Neural cell (in vitro differentiated cells): Measurements from ENCODE around the gene TRIM63.

Experiments
- EZH2 ChIP-seq: fragments of 200-600, 300-800 bp; shearing (Covaris generic), sonication (generic); IDR thresholded peaks from 2 replicates; pipeline ENCODE4 v1.6.1; 2014; ENCODE audit warnings: antibody characterized with exemption, low read length, borderline replicate concordance, mild to moderate bottlenecking; ENCODE audit not compliant: insufficient read depth, poor library complexity, severe bottlenecking
- TF ChIP-seq, protein P1 (sequence below): fragments of 450-650 bp; IDR thresholded peaks from 2 replicates; pipeline ENCODE4 v1.5.1; 2014; ENCODE audit warnings: antibody characterized with exemption, mild to moderate bottlenecking, moderate library complexity; ENCODE audit not compliant: poor library complexity, severe bottlenecking

DNA sequence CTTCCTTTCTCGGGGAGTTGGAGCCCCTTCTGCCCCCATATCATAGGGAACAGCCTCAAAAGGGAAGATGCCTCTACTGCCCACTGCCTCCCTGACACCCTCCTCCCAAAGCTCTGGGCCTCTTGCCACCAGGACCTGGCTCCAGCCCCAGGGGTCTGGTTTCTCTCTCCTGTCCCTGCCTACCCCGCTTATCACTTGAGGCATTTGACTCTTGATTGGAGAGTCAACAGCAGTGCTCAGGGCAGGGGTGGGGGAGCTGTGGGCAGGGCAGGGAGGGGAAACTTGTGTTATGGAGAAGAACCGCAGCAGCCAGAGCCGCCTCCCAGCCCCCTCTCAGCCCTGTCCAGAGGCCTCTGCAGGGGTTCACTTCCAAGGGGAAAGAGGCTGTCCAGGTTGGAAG lies 573 bp downstream of the TRIM63 start:
- TF ChIP-seq, protein P1, sequence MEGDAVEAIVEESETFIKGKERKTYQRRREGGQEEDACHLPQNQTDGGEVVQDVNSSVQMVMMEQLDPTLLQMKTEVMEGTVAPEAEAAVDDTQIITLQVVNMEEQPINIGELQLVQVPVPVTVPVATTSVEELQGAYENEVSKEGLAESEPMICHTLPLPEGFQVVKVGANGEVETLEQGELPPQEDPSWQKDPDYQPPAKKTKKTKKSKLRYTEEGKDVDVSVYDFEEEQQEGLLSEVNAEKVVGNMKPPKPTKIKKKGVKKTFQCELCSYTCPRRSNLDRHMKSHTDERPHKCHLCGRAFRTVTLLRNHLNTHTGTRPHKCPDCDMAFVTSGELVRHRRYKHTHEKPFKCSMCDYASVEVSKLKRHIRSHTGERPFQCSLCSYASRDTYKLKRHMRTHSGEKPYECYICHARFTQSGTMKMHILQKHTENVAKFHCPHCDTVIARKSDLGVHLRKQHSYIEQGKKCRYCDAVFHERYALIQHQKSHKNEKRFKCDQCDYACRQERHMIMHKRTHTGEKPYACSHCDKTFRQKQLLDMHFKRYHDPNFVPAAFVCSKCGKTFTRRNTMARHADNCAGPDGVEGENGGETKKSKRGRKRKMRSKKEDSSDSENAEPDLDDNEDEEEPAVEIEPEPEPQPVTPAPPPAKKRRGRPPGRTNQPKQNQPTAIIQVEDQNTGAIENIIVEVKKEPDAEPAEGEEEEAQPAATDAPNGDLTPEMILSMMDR, result no peak
- no peak for TF ChIP-seq EZH2
